ENCODE results near the gene SMYD3. TPM values are rescaled to one million over a fixed set of nuclear protein-coding genes. Genes with fewer than 3 reads are reported as not detected.

Gene SMYD3
- total and polyA plus RNA-seq, 10 of the 15 experiments (the other 5 are each of a cell fraction or from before 2014, with no cell fraction given) = 18.3 to 54.0 (median 24.8) TPM

GRCh38 chr1:245791410-245792312 is 715.4 kb downstream of the SMYD3 start:
- H3K79me2 ChIP-seq (ENCODE audit: control insufficient read depth, insufficient read depth, low read length) = no peaks in the 10 kb centered on the region
- ChIA-PET SMC1A (ENCODE audit: uncharacterized antibody, unreplicated experiment) (interaction anchor here (0.6 to 1.7 kb wide), 3 partner anchors 19 to 865 kb away, joined by 3 to 5 read pairs (median 3); no protein-coding TSS in a partner anchor), RAD21 (ENCODE audit: unreplicated experiment) (no interaction called here), POLR2A (no interaction called here), CTCF (interaction anchor here (2.9 kb wide), 1 partner anchor 8 kb away, joined by 23 read pairs; no protein-coding TSS in a partner anchor)
- H4K20me1 ChIP-seq (ENCODE audit: control insufficient read depth, insufficient read depth) = no peaks in the 10 kb centered on the region
- ATAC-seq (no peak), DNase-seq (ENCODE audit: low read depth, low spot score) (no peak), FAIRE-seq (no peak)
- H3K27ac ChIP-seq (ENCODE audit: control insufficient read depth, insufficient read depth) = no peak overlapping the region
- no peak overlapping the region for H3K4me2 ChIP-seq (ENCODE audit: control insufficient read depth, insufficient read depth)
- H3K9me3 ChIP-seq (replicated peaks; ENCODE audit: control insufficient read depth, insufficient read depth, low read length) = no peaks in the 10 kb centered on the region
- no peaks in the 10 kb centered on the region for H3K27me3 ChIP-seq (replicated peaks in 1 of 2; ENCODE audit: control insufficient read depth in 2 of 2, insufficient read depth in 2 of 2, low read length in 1 of 2)
- BruUV-seq (replicated peaks) = no TSS peak
- no peak overlapping the region for H3K4me3 ChIP-seq
- no peak overlapping the region for H3K9ac ChIP-seq (ENCODE audit: control insufficient read depth, insufficient read depth, low read length)
- H3K36me3 ChIP-seq (ENCODE audit: control insufficient read depth in 2 of 2, insufficient read depth in 2 of 2, low read length in 1 of 2) = no peaks in the 10 kb centered on the region
- WGBS (ENCODE audit: insufficient coverage, insufficient replicate concordance, low lambda C conversion rate, missing lambda C conversion rate) = 75% methylated on average over 10 of the region's 10 CpGs
- intact Hi-C loops (cut with micrococcal nuclease; ENCODE audit: unreplicated experiment) (no loop called here), in situ Hi-C loops (cut with MboI) (no loop called here)
- no peak overlapping the region for H2AFZ ChIP-seq (ENCODE audit: control insufficient read depth, low read depth, low read length)
- TF ChIP-seq BCL11A (IDR thresholded peaks at IDR 0.05; ENCODE audit: low read depth, low read length) (no peak), JUND (IDR thresholded peaks at IDR 0.05; ENCODE audit: low read depth, low read length) (no peak), CREB1 (IDR thresholded peaks at IDR 0.05; ENCODE audit: low read depth) (no peak), SP1 (IDR thresholded peaks at IDR 0.05; ENCODE audit: low read depth, low read length) (no peak), RELB (IDR thresholded peaks at IDR 0.05; ENCODE audit: low read depth) (no peak), ZNF24 (IDR thresholded peaks at IDR 0.05) (peak; percentile 79)
- no peaks in the 10 kb centered on the region for H3K4me1 ChIP-seq (ENCODE audit: control insufficient read depth, insufficient read depth, low read length)
